GM20000 (cell line): ENCODE measurements around the gene KCNQ1.

ENCODE experiments used
- DNase-seq: peaks from one replicate; pipeline ENCODE4 v3.0.0; 2012; ENCODE audit warnings: low spot score
- TF ChIP-seq, protein P1 (sequence below): IDR thresholded peaks from 2 replicates; pipeline ENCODE4 v1.5.1; 2012; ENCODE audit warnings: mild to moderate bottlenecking, control low read depth; ENCODE audit errors: extremely low read depth, missing control alignments

The KCNQ1 gene

DNA sequence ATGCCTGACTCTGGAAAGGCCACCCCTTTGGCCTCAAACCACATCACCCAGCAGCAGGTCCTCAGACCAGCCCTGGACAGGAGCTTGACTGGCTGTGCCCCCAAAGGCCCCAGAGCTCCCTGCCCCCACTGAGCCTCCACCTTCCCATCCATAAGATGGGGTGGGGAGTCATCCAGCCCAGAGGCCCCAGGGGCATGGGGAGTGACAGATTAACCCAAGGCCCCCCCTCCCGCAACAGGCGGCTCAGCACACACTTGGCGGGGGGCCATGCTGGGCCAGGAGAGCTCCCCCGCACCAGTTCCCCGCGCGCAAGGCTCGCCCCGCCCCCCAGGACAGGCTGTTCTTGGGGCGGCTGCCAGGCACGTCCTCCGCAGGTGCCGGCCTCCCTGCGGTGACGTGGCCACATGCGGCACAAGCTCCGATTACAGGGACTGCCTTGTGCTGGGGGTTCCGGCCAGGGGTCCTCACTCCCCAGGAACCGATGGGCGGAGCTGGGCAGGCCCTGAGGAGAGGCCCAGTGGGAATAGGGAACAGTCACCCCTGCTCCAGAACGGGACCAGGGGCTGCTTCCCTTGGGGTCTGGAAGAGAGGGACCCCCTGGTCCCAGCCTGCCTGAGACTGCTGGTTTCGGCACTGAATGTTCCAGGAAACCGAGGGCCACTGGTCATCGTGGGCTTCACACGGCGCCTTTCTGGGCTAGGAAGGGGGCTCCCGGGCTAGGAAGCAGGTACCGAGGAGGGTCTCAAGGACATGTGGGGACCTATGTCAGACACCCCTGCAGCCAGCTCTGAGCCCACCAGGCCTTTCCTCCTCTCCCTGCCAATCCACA lies 445.9 kb downstream of the KCNQ1 start:
- TF ChIP-seq, protein P1, sequence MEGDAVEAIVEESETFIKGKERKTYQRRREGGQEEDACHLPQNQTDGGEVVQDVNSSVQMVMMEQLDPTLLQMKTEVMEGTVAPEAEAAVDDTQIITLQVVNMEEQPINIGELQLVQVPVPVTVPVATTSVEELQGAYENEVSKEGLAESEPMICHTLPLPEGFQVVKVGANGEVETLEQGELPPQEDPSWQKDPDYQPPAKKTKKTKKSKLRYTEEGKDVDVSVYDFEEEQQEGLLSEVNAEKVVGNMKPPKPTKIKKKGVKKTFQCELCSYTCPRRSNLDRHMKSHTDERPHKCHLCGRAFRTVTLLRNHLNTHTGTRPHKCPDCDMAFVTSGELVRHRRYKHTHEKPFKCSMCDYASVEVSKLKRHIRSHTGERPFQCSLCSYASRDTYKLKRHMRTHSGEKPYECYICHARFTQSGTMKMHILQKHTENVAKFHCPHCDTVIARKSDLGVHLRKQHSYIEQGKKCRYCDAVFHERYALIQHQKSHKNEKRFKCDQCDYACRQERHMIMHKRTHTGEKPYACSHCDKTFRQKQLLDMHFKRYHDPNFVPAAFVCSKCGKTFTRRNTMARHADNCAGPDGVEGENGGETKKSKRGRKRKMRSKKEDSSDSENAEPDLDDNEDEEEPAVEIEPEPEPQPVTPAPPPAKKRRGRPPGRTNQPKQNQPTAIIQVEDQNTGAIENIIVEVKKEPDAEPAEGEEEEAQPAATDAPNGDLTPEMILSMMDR = no peak
- DNase-seq = no peak

DNA sequence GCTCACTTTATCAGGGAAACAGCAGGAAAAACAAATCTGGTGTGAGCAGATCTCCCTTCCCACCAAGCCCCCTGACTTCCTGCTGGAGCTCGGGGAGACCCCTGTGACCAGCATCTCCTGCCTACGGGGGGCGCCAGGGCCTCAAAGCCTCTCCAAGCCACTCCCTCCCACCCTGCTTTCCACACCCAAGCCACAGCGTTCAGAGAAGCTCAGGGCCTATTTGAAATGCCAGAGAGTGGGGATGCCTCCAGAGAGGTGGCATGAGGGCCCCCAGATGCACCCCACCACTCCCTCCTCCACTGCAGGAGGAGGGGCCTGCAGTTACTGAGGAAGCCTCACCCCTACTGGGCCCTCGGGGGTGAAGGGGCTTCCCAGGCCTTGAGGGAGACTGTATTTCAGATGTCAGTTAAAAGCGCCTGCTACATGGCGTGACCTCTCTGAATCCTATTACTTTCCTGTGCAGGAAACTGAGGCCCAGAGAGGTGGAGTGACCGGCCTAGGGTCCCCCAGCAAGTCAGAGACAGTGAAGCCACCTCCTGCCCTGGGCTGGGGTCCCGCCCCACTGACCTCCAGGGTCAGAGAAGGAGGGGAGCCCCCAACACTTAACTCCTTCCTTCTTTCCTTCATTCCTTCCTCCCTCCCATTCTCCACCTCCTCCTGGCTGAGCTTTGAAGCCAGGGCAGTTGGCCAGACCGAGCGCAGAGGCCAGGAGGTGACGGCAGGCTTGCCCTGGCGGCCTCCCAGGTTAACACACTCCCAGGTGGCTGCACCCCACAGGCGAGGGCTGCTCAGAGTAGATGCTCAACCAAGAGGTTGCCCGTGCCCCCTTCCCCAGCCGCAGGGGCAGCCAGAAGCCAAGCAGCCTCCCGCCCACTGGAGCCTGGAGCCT lies 446.8 kb downstream of the KCNQ1 start:
- TF ChIP-seq, protein P1 = no peak
- no peak for DNase-seq

GRCh38 chr11:2892215-2892966 lies 447.6 kb downstream of the KCNQ1 start:
- DNase-seq = peak; percentile 83

GRCh38 chr11:2892967-2893528 lies 448.2 kb downstream of the KCNQ1 start:
- TF ChIP-seq, protein P1 = no peak
- peak; percentile 46 for DNase-seq

More at GRCh38 chr11:2892215-2892966, 447.6 kb downstream of the KCNQ1 start:
- TF ChIP-seq, protein P1 = peak; percentile 66

- TF ChIP-seq, protein P1 = no peak
- no peak for DNase-seq
Measured at GRCh38 chr11:2893935-2894334, 449.1 kb downstream of the KCNQ1 start.

GRCh38 chr11:2896047-2896446 lies 451.2 kb downstream of the KCNQ1 start:
- TF ChIP-seq, protein P1 = no peak
- DNase-seq = no peak
